Ishikawa (cell line): Measurements from ENCODE around the gene HNRNPU.

Source experiments
- CEBPB ChIP-seq: IDR thresholded peaks from 2 replicates; pipeline ENCODE4 v1.6.1; 2012
- CREB1 ChIP-seq: IDR thresholded peaks from 2 replicates; pipeline ENCODE4 v1.6.1; 2012; ENCODE audit warnings: low read depth
- EGR1 ChIP-seq: IDR thresholded peaks from 2 replicates; pipeline ENCODE4 v1.6.1; 2012
- EP300 ChIP-seq: IDR thresholded peaks from 2 replicates; pipeline ENCODE4 v1.6.1; 2012; ENCODE audit warnings: borderline replicate concordance
- FOXM1 ChIP-seq: IDR thresholded peaks from 2 replicates; pipeline ENCODE4 v1.6.1; 2012; ENCODE audit warnings: low read depth, borderline replicate concordance
- NFIC ChIP-seq: IDR thresholded peaks from 2 replicates; pipeline ENCODE4 v1.6.1; 2012
- RAD21 ChIP-seq: IDR thresholded peaks from 2 replicates; pipeline ENCODE4 v1.6.1; 2012; ENCODE audit warnings: low read depth
- TAF1 ChIP-seq: IDR thresholded peaks from 2 replicates; pipeline ENCODE4 v1.6.1; 2012; ENCODE audit warnings: low read depth, mild to moderate bottlenecking
- TCF12 ChIP-seq: IDR thresholded peaks from 2 replicates; pipeline ENCODE4 v1.6.1; 2012; ENCODE audit warnings: low read depth
- TEAD4 ChIP-seq: IDR thresholded peaks from 2 replicates; pipeline ENCODE4 v1.6.1; 2012
- YY1 ChIP-seq: IDR thresholded peaks from 2 replicates; pipeline ENCODE4 v1.6.1; 2012; ENCODE audit warnings: low read depth
- ZBTB7A ChIP-seq: IDR thresholded peaks from 2 replicates; pipeline ENCODE4 v1.6.1; 2012; ENCODE audit warnings: low read depth
- TF ChIP-seq, protein P1 (sequence below): IDR thresholded peaks from 2 replicates; pipeline ENCODE4 v1.6.1; 2012
- TF ChIP-seq, protein P2 (sequence below): IDR thresholded peaks from 2 replicates; pipeline ENCODE4 v1.6.1; 2012; ENCODE audit warnings: low read depth, mild to moderate bottlenecking
- TF ChIP-seq, protein P3 (sequence below): IDR thresholded peaks from 2 replicates; pipeline ENCODE4 v1.6.1; 2012

Gene HNRNPU

DNA sequence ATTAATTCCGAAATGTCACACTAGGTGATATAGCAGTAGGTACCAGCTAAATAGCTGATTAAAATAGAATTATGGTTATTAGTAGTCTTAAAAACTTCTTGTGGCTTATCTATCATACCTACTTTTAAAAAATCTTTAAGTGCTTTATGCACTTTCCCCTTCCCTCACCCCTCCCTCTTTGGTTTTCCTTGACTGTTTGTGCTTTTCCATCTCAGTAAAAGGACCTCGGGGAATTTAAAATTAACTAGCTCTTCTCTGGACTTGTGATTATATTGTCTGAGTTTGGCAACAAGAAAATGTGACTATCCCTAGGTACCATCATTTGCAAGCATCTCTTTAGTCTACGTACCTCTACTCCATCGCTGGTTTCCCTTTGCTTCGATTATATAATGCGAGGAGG lies 17.7 kb downstream of the HNRNPU start:
- no peak for TF ChIP-seq NFIC
- no peak for TF ChIP-seq TAF1
- no peak for TF ChIP-seq TEAD4
- TF ChIP-seq CEBPB: no peak
- TF ChIP-seq, protein P1, sequence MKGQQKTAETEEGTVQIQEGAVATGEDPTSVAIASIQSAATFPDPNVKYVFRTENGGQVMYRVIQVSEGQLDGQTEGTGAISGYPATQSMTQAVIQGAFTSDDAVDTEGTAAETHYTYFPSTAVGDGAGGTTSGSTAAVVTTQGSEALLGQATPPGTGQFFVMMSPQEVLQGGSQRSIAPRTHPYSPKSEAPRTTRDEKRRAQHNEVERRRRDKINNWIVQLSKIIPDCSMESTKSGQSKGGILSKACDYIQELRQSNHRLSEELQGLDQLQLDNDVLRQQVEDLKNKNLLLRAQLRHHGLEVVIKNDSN: no peak
- TF ChIP-seq ZBTB7A: no peak
- no peak for TF ChIP-seq YY1
- no peak for TF ChIP-seq EGR1
- TF ChIP-seq FOXM1: no peak
- no peak for TF ChIP-seq RAD21
- TF ChIP-seq, protein P2, sequence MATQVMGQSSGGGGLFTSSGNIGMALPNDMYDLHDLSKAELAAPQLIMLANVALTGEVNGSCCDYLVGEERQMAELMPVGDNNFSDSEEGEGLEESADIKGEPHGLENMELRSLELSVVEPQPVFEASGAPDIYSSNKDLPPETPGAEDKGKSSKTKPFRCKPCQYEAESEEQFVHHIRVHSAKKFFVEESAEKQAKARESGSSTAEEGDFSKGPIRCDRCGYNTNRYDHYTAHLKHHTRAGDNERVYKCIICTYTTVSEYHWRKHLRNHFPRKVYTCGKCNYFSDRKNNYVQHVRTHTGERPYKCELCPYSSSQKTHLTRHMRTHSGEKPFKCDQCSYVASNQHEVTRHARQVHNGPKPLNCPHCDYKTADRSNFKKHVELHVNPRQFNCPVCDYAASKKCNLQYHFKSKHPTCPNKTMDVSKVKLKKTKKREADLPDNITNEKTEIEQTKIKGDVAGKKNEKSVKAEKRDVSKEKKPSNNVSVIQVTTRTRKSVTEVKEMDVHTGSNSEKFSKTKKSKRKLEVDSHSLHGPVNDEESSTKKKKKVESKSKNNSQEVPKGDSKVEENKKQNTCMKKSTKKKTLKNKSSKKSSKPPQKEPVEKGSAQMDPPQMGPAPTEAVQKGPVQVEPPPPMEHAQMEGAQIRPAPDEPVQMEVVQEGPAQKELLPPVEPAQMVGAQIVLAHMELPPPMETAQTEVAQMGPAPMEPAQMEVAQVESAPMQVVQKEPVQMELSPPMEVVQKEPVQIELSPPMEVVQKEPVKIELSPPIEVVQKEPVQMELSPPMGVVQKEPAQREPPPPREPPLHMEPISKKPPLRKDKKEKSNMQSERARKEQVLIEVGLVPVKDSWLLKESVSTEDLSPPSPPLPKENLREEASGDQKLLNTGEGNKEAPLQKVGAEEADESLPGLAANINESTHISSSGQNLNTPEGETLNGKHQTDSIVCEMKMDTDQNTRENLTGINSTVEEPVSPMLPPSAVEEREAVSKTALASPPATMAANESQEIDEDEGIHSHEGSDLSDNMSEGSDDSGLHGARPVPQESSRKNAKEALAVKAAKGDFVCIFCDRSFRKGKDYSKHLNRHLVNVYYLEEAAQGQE: no peak
- no peak for TF ChIP-seq CREB1
- TF ChIP-seq EP300: no peak
- no peak for TF ChIP-seq TCF12
- TF ChIP-seq, protein P3, sequence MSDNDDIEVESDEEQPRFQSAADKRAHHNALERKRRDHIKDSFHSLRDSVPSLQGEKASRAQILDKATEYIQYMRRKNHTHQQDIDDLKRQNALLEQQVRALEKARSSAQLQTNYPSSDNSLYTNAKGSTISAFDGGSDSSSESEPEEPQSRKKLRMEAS: no peak

DNA sequence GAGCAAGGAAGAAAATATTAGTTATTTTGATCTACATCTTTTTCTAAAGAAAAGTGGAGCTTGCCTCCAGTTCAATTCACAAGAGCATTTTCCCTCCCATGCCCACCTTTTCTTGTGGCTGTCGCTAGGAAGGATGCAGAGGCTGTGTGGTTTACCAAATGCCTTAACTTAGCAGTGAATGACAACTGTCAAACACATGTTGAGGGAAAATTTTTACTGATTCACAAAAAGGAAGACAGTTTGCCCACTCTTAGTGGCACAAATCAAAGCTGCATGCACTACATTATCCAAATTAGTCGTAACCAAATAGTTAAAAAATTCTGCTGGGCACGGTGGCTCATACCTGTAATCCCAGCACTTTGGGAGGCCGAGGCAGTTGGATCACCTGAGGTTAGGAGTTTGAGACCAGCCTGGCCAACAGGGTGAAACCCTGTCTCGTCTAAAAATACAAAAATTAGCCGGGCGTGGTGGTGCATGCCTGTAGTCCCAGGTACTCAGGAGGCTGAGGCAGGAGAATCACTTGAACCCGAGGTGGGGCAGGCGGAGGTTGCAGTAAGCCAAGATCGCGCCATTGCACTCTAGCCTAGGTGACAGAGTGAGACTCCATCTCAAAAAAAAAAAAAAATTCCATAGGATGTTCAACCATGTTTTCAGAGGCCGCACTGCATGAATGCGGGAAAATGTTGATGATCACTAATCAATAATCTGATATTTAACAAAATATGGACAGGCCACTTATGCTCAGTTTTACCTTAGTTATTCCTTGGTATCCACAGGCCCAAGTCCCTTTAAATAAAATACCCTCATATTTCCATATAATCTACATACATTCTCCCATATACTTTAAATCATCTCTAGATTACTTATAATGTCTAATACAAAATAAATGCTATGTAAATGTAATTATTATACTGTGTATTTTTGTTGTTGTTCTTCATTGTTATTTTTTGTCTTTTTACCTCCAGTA lies 19.9 kb downstream of the HNRNPU start:
- TF ChIP-seq NFIC: no peak
- no peak for TF ChIP-seq RAD21
- TF ChIP-seq EGR1: no peak
- no peak for TF ChIP-seq TAF1
- TF ChIP-seq TEAD4: no peak
- TF ChIP-seq, protein P3: no peak
- TF ChIP-seq, protein P2: no peak
- no peak for TF ChIP-seq CEBPB
- no peak for TF ChIP-seq YY1
- no peak for TF ChIP-seq TCF12
- TF ChIP-seq, protein P1: no peak
- TF ChIP-seq ZBTB7A: no peak
- TF ChIP-seq FOXM1: no peak

DNA sequence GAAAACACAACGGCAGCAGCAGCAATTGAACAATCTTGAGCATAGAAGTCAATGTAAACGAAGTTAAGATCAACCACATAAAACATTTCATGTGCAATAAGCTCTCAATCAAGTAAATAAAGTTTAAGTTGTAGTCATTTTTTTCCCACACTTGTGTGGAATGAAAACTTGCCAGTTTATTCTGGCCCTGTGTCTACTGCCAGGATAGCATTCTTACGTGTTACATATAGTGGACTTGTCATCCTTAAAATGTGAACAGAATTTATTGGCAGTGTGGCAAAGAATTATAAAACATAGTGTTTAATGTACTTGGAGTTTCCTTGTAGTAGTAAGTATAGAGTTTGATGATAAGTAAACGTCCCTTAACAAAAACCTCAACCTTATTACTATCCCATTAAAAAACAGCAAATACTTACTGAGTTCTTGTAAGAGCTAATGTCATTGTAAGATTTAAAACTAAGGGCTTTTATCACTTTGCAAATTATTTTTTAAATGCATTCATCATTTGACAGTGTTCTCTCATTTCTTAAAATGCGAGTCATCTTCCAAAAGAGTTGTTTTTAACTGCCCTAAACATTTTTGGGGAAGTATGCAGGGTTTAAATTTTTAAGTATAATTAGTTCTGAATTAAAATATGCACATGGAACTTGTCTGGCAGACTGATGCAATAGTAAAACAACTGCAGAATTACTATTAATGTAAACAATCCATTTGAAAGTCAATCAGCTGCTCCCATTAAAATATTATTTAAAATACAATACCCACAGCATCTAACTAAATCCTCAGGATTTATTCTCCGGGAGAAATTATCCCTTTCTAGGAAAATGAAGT lies 21.0 kb downstream of the HNRNPU start:
- TF ChIP-seq, protein P2: no peak
- TF ChIP-seq FOXM1: no peak
- no peak for TF ChIP-seq NFIC
- no peak for TF ChIP-seq CREB1
- TF ChIP-seq ZBTB7A: no peak
- no peak for TF ChIP-seq TEAD4
- TF ChIP-seq TAF1: no peak
- TF ChIP-seq, protein P3: no peak
- no peak for TF ChIP-seq RAD21
- no peak for TF ChIP-seq TCF12
- TF ChIP-seq, protein P1: no peak
- TF ChIP-seq YY1: no peak
- TF ChIP-seq CEBPB: no peak
- no peak for TF ChIP-seq EP300
- no peak for TF ChIP-seq EGR1
